Kidney (tissue), 14 donors: ENCODE data around the gene FFAR3. TPM values are rescaled to one million over a fixed set of nuclear protein-coding genes. Genes with fewer than 3 reads are reported as not detected.

ENCODE experiments used
- DNase-seq, 5 donors: peaks; one replicate each; pipeline ENCODE4 v3.0.0-alpha.2; 2013 to 2020
- FAIRE-seq: peaks from 2 replicates; lab custom pipeline; 2012; peaks lifted over from hg19 to GRCh38; lab: Jason Lieb, UNC
- H3K27ac ChIP-seq, 2 donors: one replicate each; pipeline ENCODE4 v1.7.0; 2013; ENCODE audit warnings: low read depth in 2 of 2, low read length in 2 of 2, inconsistent platforms in 1 of 2
- H3K27me3 ChIP-seq: one replicate; pipeline ENCODE4 v1.7.1; 2013; ENCODE audit warnings: low read length, inconsistent platforms; ENCODE audit not compliant: control insufficient read depth, insufficient read depth
- H3K36me3 ChIP-seq, 3 donors: one replicate each; pipeline versions ENCODE4 v1.7.0 to v1.7.1; 2013; ENCODE audit warnings: low read length in 3 of 3, control low read depth in 1 of 3, inconsistent platforms in 1 of 3; ENCODE audit not compliant: insufficient read depth in 3 of 3, control insufficient read depth in 2 of 3
- H3K4me1 ChIP-seq, 3 donors: one replicate each; pipeline versions ENCODE4 v1.7.0 to v1.7.1; 2013; ENCODE audit warnings: low read length in 3 of 3, inconsistent platforms in 1 of 3, low read depth in 1 of 3; ENCODE audit not compliant: control insufficient read depth in 2 of 3, insufficient read depth in 2 of 3
- H3K4me3 ChIP-seq, 3 donors: one replicate each; pipeline versions ENCODE4 v1.7.0 to v1.8.1; 2013; ENCODE audit warnings: low read length in 3 of 3, control low read depth in 1 of 3, inconsistent platforms in 1 of 3
- H3K9ac ChIP-seq, 3 donors: one replicate each; pipeline versions ENCODE4 v1.7.0 to v1.7.1; 2013; ENCODE audit warnings: low read length in 3 of 3, control low read depth in 1 of 3, inconsistent platforms in 1 of 3
- H3K9me3 ChIP-seq, 3 donors: one replicate each; pipeline versions ENCODE4 v1.7.0 to v1.7.1; 2013; ENCODE audit warnings: low read length in 3 of 3, control low read depth in 1 of 3, inconsistent platforms in 1 of 3; ENCODE audit not compliant: control insufficient read depth in 2 of 3, insufficient read depth in 1 of 3
- CTCF ChIP-seq: IDR thresholded peaks from 3 replicates; pipeline ENCODE4 v1.5.1; 2012; ENCODE audit warnings: mild to moderate bottlenecking, moderate library complexity, borderline replicate concordance; ENCODE audit not compliant: insufficient read depth; ENCODE audit errors: extremely low read depth
- intact Hi-C: fragments of 100-400 bp; cut with DNase I; formaldehyde crosslinking; loops from one replicate; pipeline ENCODE4 v1.11.1; 2022
- polyA plus RNA-seq: library from polyadenylated mRNA; stranded (reverse); fragments of 350-450 nt; fragmentation: Illumina TruSeq; extraction: RNeasy Lipid Tissue Mini Kit (QIAGEN cat#74804); gene quantifications from one replicate; pipeline ENCODE4 v1.2.3, GENCODE V29; 2014; ENCODE audit warnings: low read depth, low replicate concordance; ENCODE audit not compliant: insufficient read depth
- total RNA-seq: library from RNA; stranded (reverse); fragmentation: NEBNext Ultra II Directional; extraction: Animal tissue kit (Norgen Biotek cat#: 25700); gene quantifications from one replicate; pipeline ENCODE4 v1.2.1, GENCODE V29; 2021
- donor health status: control.
- donor health status: control.
- donor health status: control.
- donor health status: control.
- donor health status: control.
- donor health status: DM: yes; HTN: yes; CAD: no.
- donor health status: Normal renal cell carcinoma (clear cell type).

Gene FFAR3
- total and polyA plus RNA-seq, 2 donors from 2014 or later, result not detected

DNA sequence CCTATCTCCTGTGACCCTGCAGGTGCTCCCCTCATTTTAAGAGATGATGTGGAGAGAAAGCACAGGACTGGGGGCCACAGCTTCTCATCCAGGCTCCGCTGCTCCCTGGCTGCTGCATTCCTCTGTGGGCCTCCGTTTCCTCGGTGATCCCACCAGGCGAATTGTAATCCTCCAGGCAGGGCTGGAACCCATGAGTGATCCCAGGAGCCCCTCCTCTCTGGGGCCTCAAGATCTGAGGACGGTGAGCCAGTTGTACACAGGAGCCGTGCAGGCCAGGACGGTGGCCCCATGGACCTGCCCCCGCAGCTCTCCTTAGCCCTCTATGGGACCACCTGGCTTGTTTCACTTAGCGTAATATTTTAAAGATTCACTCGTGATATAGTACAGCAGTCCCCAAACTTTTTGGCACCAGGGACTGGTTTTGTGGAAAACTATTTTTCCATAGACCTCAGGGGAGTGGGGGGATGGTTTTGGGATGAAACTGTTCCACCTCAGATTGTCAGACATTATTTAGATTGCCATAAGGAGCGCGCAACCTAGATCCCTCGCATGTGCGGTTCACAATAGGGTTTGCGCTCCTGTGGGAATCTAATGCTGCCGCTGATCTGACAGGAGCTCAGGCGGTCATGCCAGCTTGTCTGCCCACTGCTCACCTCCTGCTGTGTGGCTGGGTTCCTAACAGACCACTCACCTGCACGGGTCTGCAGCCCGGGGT, 5.6 kb downstream of the FFAR3 start:
- no peaks in the 10 kb centered on the region for H3K4me1 ChIP-seq
- DNase-seq, result no peak
- no peaks in the 10 kb centered on the region for H3K36me3 ChIP-seq
- no peaks in the 10 kb centered on the region for H3K9me3 ChIP-seq
- no peak overlapping the region for H3K4me3 ChIP-seq
- H3K27me3 ChIP-seq, result no peaks in the 10 kb centered on the region
- no peak for FAIRE-seq
- TF ChIP-seq CTCF, result no peak
- H3K9ac ChIP-seq, result no peak overlapping the region
- no peak overlapping the region for H3K27ac ChIP-seq
- intact Hi-C loops, result no loop called here

DNA sequence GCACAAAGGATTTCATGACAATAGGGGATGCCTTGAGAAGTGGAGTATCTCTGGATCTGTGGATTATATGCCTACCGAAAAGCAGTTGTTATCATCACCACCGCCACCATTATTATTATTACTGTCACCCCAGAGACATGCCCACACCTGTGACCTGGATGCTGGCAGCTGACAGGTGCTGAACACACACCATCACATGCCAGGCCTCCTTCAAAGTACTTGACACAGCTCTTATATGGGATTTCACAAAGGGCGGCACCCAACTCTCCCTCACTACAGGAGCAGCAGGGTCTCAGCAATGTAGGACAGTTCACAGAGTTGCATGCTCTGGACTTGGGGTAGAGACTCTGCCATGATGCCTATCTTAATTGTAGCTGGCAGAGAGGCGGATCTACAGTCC, 7.0 kb downstream of the FFAR3 start:
- no peak for DNase-seq
- H3K4me1 ChIP-seq, result no peaks in the 10 kb centered on the region
- H3K9me3 ChIP-seq, result no peaks in the 10 kb centered on the region
- TF ChIP-seq CTCF, result no peak
- H3K9ac ChIP-seq, result no peak overlapping the region
- intact Hi-C loops, result no loop called here
- H3K36me3 ChIP-seq, result no peaks in the 10 kb centered on the region
- no peak overlapping the region for H3K27ac ChIP-seq
- H3K27me3 ChIP-seq, result no peaks in the 10 kb centered on the region
- H3K4me3 ChIP-seq, result no peak overlapping the region
- FAIRE-seq, result no peak

- H3K9ac ChIP-seq, result no peak overlapping the region
- H3K9me3 ChIP-seq, result no peaks in the 10 kb centered on the region
- no peaks in the 10 kb centered on the region for H3K4me1 ChIP-seq
- H3K36me3 ChIP-seq, result no peaks in the 10 kb centered on the region
- intact Hi-C loops, result no loop called here
- DNase-seq (no peak), FAIRE-seq (no peak)
- H3K27me3 ChIP-seq, result no peaks in the 10 kb centered on the region
- H3K27ac ChIP-seq, result no peak overlapping the region
- no peak overlapping the region for H3K4me3 ChIP-seq
- TF ChIP-seq CTCF, result no peak
These were observed 10.1 kb downstream of the FFAR3 start for GRCh38 chr19:35368378-35368777.

- no peak for TF ChIP-seq CTCF
- Histone ChIP-seq H3K9me3 (no peaks in the 10 kb centered on the region), H3K9ac (no peak overlapping the region), H3K27me3 (no peaks in the 10 kb centered on the region), H3K4me1 (no peaks in the 10 kb centered on the region), H3K4me3 (no peak overlapping the region), H3K27ac (no peak overlapping the region), H3K36me3 (no peaks in the 10 kb centered on the region)
- FAIRE-seq (no peak), DNase-seq (no peak)
- intact Hi-C loops, result no loop called here
These were observed 11.3 kb downstream of the FFAR3 start for GRCh38 chr19:35369522-35369921.
